ENCODE results near the gene TAF1D.

- TF ChIP-seq POLR2AphosphoS5 (IDR thresholded peaks at IDR 0.05; ENCODE audit: low read depth, low read length): no peak
- TF ChIP-seq TAF1 (IDR thresholded peaks at IDR 0.05; ENCODE audit: borderline replicate concordance, low read depth, low read length): no peak
Measured at GRCh38 chr11:93710239-93710638, 31.1 kb downstream of the TAF1D start.

Measured in GM12892 (cell line).